Measurements from ENCODE around the gene SPATA20.

The SPATA20 gene

DNA sequence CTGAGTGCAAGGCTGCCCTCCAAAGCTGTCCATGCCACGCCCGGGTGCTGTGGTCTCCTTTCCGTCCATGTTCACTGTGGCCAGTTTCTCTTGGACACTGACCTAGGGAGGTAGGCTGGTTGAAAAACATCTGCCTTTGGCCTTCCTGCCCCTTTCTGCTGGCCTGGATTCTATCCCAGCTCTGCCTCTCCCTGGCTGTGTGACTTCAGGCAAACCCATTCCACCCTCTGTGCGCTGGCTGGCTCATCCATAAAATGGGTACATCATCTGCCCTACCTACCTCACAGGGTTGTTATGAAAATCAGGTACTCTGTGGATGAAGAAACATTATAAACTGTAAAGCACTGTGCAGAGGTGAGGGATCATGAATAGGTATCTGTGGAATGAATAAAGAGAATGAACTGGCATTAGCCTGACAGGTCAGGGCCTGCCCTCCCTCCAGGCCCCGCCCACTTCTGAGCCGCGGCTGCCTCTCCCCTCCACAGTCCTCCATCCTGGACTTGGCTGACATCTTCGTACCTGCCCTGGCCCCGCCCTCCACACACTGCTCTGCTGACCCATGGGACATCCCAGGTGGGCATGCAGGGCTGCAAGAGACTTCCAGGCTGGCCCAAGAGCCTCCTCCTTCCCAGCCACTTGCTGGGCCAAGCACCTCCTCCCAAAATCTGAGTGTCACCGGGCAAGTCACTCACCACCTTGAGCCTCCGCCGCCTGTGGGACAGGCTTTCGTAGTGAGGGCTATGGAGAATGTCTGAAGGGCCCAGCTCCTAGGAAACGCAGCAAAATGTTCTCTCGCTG is 7.0 kb upstream of the SPATA20 start:
- no peak for DNase-seq (ENCODE audit: low read depth in 3 of 3)

DNA sequence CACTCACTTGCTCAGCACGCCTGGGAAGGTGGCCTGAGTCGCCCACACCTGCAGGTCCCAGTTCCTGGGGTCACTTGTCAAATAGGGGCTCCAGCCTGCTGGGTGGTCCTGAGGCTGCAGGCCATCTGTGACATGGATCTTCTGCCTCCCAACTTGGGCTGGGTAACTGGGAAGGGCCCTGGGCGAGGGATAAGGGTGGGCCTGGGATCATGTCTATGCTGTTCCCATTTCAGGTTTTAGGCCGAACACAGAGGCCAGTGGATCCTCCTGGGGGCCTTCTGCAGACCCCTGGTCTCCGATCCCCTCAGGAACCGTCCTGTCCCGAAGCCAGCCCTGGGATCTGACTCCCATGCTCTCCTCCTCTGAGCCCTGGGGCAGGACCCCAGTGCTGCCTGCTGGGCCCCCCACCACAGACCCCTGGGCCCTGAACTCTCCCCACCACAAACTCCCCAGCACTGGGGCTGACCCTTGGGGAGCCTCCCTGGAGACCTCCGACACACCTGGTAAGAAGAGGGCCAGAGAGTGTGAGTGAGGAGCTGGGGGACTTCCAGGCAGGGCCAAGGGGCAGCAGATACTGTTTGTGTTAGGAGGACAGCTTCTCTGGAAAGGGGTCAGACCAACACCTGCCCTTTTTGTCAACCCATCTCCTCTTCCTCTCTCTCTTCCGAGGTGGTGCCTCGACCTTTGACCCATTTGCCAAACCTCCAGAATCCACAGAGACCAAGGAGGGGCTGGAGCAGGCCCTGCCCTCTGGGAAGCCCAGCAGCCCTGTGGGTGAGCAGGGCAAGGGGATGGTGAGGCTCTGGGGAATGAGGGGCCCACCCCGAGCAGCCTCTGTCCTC is 6.2 kb upstream of the SPATA20 start:
- no peak for DNase-seq (ENCODE audit: low read depth in 3 of 3)

DNA sequence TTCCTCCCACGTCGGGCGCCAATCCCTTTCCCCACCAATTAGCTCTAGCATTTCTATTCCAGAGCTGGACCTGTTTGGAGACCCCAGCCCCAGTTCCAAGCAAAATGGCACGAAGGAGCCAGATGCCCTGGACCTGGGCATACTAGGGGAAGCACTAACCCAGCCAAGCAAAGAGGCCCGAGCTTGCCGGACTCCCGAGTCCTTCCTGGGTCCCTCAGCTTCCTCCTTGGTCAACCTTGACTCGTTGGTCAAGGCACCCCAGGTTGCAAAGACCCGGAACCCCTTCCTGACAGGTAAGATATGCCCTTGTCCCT is 5.6 kb upstream of the SPATA20 start:
- DNase-seq (ENCODE audit: low read depth in 3 of 3), result no peak

DNA sequence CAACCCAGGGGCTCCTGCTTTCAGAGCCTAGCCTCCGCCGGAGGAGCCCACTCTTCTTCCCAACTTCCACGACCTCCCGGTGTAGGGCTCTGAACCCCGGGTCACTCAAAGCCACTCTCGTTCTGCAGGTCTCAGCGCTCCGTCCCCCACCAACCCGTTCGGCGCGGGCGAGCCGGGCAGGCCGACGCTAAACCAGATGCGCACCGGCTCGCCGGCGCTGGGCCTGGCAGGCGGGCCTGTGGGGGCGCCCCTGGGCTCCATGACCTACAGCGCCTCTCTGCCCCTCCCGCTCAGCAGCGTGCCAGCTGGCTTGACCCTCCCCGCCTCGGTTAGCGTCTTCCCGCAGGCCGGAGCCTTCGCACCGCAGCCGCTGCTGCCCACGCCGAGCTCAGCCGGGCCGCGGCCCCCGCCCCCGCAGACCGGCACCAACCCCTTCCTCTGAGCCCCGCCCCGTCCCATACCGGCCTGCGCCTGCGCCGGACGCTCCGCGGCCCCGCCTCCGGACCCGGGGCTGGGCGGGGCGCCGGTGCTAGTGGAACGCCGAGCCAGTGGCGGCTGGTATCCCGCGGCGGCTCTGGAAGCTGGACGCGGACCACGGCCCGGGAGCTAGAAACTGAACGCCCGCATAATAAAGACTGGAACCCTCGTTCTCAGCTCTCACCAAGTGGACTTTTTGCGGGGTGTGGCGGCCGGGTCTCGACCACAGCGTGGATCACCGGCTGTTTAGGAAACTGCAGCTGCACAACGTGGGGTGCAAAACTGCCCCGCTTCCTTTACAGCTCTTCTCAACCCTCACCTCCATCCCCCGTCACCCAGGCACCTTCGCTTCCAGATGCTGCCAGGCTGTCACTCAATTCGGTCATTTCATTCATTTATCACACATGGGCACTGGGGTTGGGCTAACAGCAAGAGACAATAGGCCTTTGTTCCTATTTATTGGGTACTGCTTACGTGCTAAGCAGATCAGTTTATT is 5.0 kb upstream of the SPATA20 start:
- DNase-seq (ENCODE audit: low read depth in 3 of 3), result peak; percentile 65 to 88 (median 71)

DNA sequence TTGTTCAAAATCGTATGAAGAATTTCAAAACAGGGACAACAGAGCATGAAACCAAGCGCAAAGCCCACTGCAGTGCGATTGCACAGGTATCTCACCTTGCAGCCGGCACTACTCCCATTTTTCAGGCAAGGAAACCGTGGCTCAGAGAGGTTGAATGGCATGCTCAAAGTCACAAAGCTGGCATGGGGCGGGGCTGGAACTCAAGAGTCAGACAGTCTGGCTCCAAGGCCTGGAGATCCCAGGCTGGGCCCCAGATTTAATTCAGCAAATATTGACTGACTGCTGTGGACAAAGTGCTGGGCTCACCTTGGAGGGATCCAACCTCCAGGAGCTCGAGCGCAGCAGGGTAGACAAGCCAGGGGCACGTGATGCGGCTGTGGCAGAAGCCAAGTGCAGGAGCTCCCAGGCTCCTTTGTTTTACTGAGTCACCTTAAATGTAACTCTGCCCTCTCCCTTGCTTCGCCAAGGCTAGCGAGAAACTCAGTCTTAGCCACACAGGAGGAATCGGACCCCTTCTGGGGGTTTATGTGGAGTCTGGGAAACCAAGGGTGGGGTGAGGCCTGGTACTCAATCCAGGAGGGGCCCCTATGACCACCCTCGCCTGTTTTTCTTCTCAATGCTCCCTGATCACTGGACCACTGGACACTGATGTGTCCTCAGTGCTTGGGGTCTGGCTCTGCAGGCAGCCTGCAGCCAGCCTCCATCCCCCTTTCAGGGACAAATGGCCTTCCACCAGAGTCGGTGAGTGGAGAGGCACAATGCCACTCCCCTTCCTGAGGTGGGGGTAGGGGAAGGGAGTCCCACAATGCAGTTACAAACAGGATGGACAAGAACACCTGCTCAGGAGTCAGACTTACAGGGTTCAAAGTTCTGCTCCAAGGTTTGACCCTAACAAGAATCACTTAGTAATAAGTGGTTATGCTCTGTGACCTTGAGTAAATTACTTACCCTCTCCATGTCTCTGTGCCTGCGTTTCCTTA is 3.9 kb upstream of the SPATA20 start:
- DNase-seq (ENCODE audit: low read depth in 3 of 3), result no peak

DNA sequence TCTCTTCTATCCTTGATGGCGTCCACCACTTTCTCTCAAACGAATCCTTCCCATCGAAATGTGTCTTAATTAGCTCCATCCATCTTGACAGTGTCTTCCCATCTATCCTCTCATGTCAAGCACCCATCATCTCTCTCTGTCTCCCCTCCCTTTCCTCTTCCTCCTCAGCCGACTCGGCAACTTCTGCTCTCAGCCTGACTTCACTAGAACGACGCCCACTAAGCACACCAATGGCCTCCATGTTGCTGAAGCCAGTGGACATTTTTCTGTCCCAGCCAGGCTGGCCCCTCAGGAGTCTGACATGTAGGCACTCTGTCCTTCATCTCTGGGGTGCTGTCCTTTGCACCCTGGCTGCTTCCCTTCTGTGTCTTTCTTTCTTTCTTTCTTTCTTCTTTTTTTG is 2.5 kb upstream of the SPATA20 start:
- DNase-seq (ENCODE audit: low read depth in 3 of 3), result no peak

DNA sequence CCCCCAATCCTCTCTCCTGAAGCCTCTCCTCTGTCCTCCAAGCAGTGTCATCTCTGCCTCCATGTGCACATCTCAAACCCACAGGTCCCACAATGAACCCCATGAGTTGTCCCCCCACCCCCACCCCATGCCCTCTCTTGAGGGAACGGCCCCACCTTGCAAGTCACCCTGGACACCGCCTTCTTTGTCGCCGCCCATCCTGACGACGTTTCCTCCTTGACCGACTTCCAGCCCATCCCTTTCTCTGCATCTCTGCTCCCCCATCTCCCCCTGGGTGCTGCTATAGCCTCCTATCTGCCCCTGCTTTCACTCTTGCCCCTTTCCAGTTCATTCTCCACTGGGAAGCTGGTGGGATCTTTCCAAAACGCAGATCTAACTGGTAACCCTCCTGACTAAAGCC is 1.7 kb upstream of the SPATA20 start:
- DNase-seq (ENCODE audit: low read depth in 3 of 3), result no peak

DNA sequence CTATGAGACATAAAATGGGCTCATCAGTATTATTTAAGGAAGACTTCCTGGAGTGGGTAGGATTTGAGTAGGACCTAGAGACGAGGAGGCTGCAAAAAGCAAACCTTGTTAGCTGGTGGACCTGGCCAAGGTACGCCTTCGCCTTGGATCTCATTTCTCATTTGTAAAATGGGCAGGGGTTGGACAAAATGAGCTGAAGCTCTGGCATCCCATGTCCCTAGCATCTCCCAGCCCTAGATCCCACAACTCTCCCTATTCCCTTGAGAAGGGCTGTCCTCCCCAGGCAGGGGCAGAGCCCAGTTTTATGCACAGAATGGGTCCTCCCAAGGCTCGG is 306 bp upstream of the SPATA20 start:
- DNase-seq (ENCODE audit: low read depth in 3 of 3), result no peak

DNA sequence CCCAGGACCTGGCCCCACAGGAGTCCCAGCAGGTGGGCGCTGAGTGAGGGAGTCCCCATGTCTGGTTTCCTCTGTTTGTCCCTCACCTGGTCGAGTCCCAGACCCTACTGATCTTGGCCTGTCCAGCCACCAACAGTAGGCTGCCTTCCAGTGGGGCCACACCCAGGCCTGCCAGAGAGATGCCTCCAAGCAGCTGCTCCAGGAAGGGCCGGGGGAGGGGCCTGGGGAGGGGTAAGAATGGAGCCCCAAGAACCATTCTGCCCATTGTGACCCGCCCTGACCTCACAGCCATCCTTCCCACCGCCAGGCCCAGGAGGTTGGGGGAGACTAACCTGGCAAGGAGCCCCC is 736 bp downstream of the SPATA20 start:
- DNase-seq (ENCODE audit: low read depth in 3 of 3), result no peak

DNA sequence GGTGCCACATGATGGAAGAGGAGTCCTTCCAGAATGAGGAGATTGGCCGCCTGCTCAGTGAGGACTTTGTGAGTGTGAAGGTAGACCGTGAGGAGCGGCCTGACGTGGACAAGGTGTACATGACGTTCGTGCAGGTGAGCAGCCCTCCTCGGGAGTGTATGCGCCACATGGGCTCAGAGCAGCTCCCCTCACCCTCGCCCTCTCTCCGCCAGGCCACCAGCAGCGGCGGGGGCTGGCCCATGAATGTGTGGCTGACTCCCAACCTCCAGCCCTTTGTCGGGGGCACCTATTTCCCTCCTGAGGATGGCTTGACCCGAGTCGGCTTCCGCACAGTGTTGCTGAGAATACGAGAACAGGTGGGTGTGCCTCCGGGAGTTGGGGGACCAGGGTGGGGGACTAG is 1.9 kb downstream of the SPATA20 start:
- DNase-seq (ENCODE audit: low read depth in 3 of 3), result no peak

DNA sequence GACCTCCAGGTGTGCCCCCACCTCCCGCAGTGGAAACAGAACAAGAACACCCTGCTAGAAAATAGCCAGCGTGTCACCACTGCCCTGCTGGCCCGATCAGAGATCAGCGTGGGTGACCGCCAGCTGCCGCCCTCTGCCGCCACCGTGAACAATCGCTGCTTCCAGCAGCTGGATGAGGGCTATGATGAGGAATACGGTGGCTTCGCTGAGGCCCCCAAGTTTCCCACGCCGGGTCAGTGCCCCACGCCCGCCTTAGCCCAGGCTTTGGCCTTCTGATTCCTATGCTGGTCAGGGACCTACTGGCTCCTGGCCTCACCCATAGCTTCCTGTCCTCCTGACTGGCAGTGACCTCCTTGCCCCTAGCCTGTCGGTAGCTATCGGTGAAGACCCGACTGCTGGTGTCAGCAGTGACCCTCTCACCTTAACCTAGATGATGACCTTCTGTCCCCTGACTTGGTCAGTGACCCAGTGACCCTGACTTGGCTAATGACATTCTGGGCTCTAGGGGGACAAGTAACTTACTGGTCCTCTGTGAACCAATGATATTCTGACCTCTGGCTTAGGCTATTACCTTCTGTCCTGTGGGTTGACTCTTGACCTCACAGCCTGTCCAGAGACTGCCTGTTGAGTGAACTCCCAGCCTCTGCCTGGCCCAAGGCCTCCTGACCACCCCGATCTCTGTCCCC is 2.4 kb downstream of the SPATA20 start:
- DNase-seq (ENCODE audit: low read depth in 3 of 3), result no peak

DNA sequence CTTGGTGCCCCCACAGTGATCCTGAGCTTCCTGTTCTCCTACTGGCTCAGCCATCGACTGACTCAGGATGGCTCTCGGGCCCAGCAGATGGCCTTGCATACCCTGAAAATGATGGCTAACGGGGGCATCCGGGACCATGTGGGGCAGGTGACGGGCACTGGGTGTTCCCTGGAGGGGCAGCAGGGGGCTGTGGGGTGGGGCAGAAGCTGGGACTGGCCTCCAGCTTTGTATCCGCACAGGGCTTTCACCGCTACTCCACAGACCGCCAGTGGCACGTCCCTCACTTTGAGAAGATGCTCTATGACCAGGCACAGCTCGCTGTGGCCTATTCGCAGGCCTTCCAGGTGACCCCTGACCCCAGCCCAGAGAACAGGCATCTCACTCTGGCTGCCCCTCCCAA is 3.0 kb downstream of the SPATA20 start:
- no peak for DNase-seq (ENCODE audit: low read depth in 3 of 3)

DNA sequence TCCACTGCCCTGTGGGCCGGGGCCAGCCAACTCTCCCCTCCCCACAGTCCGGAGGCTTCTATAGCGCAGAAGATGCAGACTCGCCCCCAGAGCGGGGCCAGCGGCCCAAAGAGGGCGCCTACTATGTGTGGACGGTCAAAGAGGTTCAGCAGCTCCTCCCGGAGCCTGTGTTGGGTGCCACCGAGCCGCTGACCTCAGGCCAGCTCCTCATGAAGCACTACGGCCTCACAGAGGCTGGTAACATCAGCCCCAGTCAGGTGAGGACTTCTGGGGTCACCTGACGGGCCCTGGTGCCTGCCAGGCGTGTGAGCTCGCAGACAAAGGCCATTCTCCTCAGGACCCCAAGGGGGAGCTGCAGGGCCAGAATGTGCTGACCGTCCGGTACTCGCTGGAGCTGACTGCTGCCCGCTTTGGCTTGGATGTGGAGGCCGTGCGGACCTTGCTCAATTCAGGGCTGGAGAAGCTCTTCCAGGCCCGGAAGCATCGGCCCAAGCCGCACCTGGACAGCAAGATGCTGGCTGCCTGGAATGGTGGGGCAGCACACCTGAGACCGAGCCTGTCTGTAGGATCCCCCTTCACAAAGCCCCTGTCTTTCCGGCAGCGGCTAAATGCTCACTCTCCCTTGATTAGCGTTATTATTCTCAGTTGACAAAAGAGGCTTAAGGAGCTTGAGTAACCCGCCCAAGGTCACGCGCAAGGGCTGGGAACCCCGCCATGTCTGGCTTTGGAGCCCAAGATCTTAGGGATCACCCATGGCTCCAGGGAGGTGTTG is 3.9 kb downstream of the SPATA20 start:
- no peak for DNase-seq (ENCODE audit: low read depth in 3 of 3)

DNA sequence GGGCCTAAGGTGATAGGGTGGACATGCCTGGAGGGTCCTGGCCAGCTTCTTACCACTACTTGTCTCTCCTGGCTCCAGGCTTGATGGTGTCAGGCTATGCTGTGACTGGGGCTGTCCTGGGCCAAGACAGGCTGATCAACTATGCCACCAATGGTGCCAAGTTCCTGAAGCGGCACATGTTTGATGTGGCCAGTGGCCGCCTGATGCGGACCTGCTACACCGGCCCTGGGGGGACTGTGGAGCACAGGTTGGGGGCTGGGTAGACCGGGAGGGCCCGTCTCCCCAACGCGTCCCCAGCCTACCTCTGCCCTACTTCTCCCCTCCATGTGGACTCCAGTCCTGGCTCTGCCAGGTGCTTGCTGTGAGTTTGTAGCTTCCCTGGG is 4.5 kb downstream of the SPATA20 start:
- DNase-seq (ENCODE audit: low read depth in 3 of 3), result no peak

DNA sequence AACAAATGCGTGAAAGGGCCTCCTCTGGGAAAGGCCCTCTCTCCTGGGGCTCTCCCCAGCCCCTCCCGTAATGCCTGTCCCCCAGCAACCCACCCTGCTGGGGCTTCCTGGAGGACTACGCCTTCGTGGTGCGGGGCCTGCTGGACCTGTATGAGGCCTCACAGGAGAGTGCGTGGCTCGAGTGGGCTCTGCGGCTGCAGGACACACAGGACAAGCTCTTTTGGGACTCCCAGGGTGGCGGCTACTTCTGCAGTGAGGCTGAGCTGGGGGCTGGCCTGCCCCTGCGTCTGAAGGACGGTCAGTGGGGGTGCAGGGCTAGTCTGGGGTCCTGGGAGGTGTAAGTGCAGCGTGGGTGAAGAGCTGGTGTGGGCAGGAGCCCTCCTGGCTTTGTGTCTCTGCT is 4.9 kb downstream of the SPATA20 start:
- no peak for DNase-seq (ENCODE audit: low read depth in 3 of 3)

DNA sequence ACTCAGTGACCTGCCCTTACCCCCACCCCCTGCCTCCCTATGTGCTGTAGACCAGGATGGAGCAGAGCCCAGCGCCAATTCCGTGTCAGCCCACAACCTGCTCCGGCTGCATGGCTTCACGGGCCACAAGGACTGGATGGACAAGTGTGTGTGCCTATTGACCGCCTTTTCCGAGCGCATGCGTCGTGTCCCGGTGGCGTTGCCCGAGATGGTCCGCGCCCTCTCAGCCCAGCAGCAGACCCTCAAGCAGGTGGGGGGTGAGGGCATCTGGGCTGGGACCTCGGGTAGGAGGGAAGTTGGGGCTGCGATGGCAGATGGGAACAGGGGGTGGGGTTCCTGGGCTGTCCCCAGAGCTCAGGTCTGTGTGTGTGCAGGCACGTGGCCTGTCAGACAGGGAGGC is 7.2 kb downstream of the SPATA20 start:
- DNase-seq (ENCODE audit: low read depth in 3 of 3), result no peak

DNA sequence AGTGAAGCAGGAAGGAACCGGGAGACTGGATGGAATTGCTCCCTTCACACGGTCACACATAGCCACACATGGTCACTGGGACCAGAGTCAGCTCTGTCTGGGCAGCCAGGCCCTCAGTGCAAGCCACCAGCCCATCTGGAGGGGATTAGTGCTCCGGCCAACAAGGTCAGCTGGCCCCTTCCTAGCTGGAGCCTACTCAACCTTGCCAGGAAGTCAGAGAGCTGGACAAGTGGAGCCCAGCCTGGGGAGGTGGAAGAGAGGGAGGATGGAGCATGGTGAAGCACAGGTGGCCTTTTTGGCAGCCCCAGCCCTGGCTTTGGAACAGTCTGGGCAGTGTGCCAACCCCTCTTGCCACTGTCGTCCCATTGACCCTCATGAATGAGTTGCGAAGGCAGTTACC is 9.8 kb downstream of the SPATA20 start:
- DNase-seq (ENCODE audit: low read depth in 3 of 3), result no peak

DNA sequence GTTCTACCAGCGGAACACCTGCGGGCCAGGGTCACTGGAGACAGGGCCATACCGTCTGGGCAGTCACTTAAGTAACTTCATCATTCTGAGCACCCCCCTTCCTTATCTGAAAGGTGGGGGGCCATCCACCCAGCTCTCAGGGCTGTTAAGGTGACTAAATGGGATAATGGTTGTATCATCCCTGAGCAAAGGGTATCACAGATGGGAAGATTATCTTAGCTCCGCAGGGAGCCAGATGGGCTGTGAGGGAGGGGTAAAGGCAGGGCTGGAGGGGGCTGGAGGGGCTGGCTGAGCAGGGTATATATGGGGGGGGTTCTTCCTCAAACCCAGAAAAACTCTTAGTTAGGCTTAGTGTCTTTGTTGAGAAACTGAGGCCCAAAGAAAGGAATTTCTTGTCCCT is 10.7 kb downstream of the SPATA20 start:
- DNase-seq (ENCODE audit: low read depth in 3 of 3), result no peak

DNA sequence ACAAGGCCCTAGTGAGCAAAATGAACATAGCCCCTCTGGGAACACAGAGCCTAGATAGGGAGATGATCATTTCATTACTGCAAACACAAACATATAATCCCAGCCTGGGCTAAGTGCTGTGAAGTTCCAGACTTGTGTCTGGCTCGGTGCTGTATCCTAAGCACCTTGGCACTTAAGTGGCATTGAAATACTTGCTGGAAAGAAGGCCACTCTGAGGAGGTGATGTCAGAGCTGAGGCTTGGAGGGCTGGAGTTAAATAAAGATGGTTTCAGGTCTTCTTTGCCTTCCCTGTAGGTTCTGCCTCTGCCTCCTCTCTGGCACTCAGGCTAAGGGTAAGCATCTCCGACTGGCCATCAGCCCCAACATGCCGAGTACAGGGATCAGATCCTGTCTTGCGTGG is 11.1 kb downstream of the SPATA20 start:
- no peak for DNase-seq (ENCODE audit: low read depth in 3 of 3)

DNA sequence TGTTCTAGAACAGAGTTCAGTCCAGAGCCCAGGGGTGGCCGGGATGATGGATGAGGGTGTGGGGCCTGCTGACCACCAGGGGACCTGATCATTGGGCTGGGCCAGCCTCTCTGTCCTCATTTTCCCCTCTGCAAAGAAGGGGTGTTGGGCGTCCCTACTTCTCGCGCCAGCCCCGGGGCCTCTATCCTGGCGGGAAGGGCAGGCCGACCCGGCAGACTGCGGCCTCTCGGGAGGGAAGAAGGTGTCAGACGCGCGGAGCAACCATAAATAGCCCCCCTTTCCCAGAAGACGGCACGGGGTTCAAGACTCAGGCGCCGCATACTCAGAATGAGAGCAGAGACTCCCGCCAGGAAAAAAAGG is 11.6 kb downstream of the SPATA20 start:
- no peak for DNase-seq (ENCODE audit: low read depth in 3 of 3)

All from stimulated activated CD4-positive, alpha-beta T cell treated with anti-CD3 and anti-CD28 coated beads, TNF-alpha, amount 100 ng/mL, for 48 hours (primary cell).